Thymus (tissue), 14 donors: ENCODE measurements around the gene EPYC. TPM values are rescaled to one million over a fixed set of nuclear protein-coding genes. Genes with fewer than 3 reads are reported as not detected.

Source experiments
- DNase-seq, 9 donors: peaks; one replicate each; pipeline ENCODE4 v3.0.0-alpha.2; 2013; ENCODE audit warnings: low spot score in 9 of 9, low read depth in 6 of 9, missing footprints in 1 of 9
- H3K27ac ChIP-seq, 2 donors: one replicate each; pipeline ENCODE4 v1.5.1; 2013; ENCODE audit warnings: control low read depth in 1 of 2, low read depth in 1 of 2, low read length in 1 of 2, mild to moderate bottlenecking in 1 of 2, moderate library complexity in 1 of 2
- H3K27me3 ChIP-seq, 2 donors: one replicate each; pipeline ENCODE4 v1.5.1; 2013; ENCODE audit warnings: low read length in 1 of 2; ENCODE audit not compliant: control insufficient read depth in 2 of 2, insufficient read depth in 1 of 2
- H3K36me3 ChIP-seq, 2 donors: one replicate each; pipeline ENCODE4 v1.5.1; 2013; ENCODE audit warnings: low read length in 1 of 2, mild to moderate bottlenecking in 1 of 2, moderate library complexity in 1 of 2; ENCODE audit not compliant: control insufficient read depth in 2 of 2, insufficient read depth in 2 of 2
- H3K4me1 ChIP-seq, 2 donors: one replicate each; pipeline ENCODE4 v1.5.1; 2013; ENCODE audit warnings: low read length in 2 of 2; ENCODE audit not compliant: control insufficient read depth in 2 of 2, insufficient read depth in 2 of 2
- H3K4me3 ChIP-seq, 2 donors: one replicate each; pipeline ENCODE4 v1.5.1; 2013; ENCODE audit warnings: low read length in 2 of 2, control low read depth in 1 of 2, mild to moderate bottlenecking in 1 of 2
- H3K9me3 ChIP-seq, 2 donors: one replicate each; pipeline ENCODE4 v1.5.1; 2013; ENCODE audit warnings: low read length in 1 of 2, mild to moderate bottlenecking in 1 of 2; ENCODE audit not compliant: control insufficient read depth in 2 of 2, insufficient read depth in 1 of 2
- WGBS: extraction: QIAGEN DNeasy Blood & Tissue Kit; methylation state at CpG from one replicate; pipeline ENCODE4 v1.1.7; 2013; 5-methylcytosine and 5-hydroxymethylcytosine counted together
- long read RNA-seq, 10 donors: transcript quantifications; one replicate each; lab custom pipeline, GENCODE V29; 2026
- polyA plus RNA-seq: library from polyadenylated mRNA; stranded (reverse); fragments of 200-250 nt; gene quantifications from one replicate; pipeline ENCODE4 v1.2.3, GENCODE V29; 2013
- total RNA-seq: library from RNA; stranded (reverse); fragments of 120-200 nt; gene quantifications from one replicate; pipeline ENCODE4 v1.2.4, GENCODE V29; 2013
- donor health status: healthy.

The EPYC gene, protein sequence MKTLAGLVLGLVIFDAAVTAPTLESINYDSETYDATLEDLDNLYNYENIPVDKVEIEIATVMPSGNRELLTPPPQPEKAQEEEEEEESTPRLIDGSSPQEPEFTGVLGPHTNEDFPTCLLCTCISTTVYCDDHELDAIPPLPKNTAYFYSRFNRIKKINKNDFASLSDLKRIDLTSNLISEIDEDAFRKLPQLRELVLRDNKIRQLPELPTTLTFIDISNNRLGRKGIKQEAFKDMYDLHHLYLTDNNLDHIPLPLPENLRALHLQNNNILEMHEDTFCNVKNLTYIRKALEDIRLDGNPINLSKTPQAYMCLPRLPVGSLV
- total RNA-seq (0.14 TPM), polyA plus RNA-seq (0.25 TPM)
- long read RNA-seq, donor 1 = 0 reads
- long read RNA-seq, donor 2 = 0 reads
- long read RNA-seq, donor 3 = 0 reads
- long read RNA-seq, donor 4 = 0 reads
- long read RNA-seq, donor 5 = 0 reads
- long read RNA-seq, donor 6 = 0 reads
- long read RNA-seq, donor 7 = 0 reads
- long read RNA-seq, donor 8 = 0 reads
- long read RNA-seq, donor 9 = 0 reads
- long read RNA-seq, donor 10 = 0 reads

DNA sequence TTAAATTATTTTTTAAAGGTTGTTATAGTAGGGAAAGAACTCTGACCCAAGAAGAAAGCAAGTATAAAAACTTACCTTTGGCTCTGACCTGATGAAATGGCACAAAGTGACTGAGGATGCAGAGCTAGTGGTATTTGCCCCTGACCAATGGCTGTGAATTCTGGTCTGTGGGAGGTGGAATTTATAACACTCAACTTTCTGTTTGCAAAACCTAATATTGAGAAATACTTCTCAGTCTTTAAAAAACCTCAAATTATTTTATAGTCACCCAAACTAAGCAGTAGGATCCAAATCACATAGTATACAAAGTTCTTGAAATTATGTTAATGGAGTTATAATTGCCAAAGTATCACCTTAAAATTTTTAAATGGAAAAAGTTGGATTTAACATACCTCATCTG lies at the start of gene EPYC:
TSS of gene EPYC (minus strand) at position 101 of the 400 bp plus-strand sequence. CDS start 2,407 bp downstream, outside the sequence.
- no peak within 1 kb of the TSS for H3K4me3 ChIP-seq
- H3K27me3 ChIP-seq = no peaks in the 10 kb centered on the region
- H3K36me3 ChIP-seq = no peaks in the 10 kb centered on the region
- H3K4me1 ChIP-seq = no peaks in the 10 kb centered on the region
- no peak within 1 kb of the TSS for H3K27ac ChIP-seq
- no peaks in the 10 kb centered on the region for H3K9me3 ChIP-seq
- no peak for DNase-seq

DNA sequence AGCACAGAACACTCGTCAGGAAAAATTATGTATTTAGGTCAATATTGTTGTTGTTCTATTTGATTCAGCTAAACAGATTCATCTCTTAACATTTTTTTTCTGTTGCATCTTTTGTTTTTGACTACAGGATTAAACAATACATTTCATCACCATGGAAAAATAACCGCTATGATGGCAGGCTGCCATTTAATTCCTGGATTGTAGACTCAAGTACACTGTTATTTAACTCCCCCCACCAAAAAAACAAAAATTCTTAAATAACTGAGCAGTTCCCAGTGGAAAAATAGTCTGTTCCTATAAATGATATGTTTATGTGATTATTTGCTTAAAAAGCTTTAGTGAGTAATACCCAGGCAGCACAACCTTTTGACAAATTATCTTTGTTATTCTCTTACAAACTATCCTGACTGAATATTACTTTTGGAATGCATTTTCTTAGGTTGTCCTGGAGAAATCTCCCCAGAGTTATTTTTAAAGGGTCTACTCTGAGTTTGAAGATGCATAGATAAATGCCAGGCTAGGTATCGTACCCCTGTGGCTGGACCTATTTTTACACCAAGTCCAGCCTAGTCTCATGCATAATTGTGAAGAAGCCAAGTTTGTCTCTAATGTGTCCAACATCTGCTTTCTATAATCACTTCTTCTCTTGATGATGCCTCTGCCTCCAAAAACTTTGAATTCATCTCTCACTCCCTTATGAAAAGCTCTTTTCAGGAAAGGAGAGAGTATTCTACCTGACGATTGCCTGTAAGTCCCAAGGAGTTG lies 49.4 kb upstream of the EPYC start:
- no peaks in the 10 kb centered on the region for H3K9me3 ChIP-seq
- no peak overlapping the region for H3K4me3 ChIP-seq
- 97% methylated on average over 4 of the region's 4 CpGs for WGBS
- H3K27ac ChIP-seq = peak overlapping the region in 1 of 2 donors; percentile 46
- DNase-seq = no peak
- H3K36me3 ChIP-seq = no peaks in the 10 kb centered on the region
- H3K4me1 ChIP-seq = no peaks in the 10 kb centered on the region
- no peaks in the 10 kb centered on the region for H3K27me3 ChIP-seq

DNA sequence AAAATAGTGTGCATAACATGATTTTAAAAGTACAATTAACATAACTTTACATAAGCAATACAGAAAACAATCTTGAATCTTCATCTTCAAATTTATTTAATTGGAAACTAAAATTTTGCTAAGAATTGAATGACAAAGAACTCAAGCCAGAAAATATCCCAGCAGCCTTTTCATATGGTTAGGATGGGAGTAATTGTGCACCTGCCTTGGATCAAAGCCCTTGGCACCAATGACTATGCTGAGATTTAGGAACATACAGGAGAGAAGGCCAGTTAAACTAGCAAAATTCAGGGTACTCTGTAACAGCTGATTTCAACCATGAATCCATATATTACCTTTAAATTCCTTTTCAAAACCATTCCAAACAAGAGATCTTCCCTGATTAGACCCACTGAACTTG lies 47.3 kb upstream of the EPYC start:
- DNase-seq = no peak
- H3K27me3 ChIP-seq = no peaks in the 10 kb centered on the region
- no peaks in the 10 kb centered on the region for H3K9me3 ChIP-seq
- H3K4me1 ChIP-seq = no peaks in the 10 kb centered on the region
- H3K4me3 ChIP-seq = no peak overlapping the region
- no peaks in the 10 kb centered on the region for H3K36me3 ChIP-seq
- no peak overlapping the region for H3K27ac ChIP-seq

DNA sequence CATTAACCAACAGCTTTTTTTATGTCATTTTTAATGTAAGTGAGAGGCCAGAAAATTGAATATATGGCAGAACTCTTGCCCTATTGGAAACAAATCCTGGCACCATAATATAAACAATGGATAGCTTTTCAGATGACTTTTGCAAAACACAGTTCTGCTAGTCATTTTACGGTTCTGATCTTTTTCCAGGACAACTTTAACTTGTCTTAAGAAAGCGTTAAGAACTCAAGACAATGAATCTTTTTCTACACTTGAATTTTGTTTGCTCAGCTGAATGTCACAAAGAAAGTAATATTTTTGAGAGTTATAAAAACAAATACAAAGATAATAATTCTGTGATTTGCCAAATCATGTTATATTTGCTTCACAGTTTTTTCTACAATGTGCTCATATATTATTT lies 39.8 kb upstream of the EPYC start:
- Histone ChIP-seq H3K4me3 (no peak overlapping the region), H3K27ac (no peak overlapping the region), H3K27me3 (no peaks in the 10 kb centered on the region), H3K9me3 (no peaks in the 10 kb centered on the region), H3K36me3 (no peaks in the 10 kb centered on the region), H3K4me1 (no peaks in the 10 kb centered on the region)
- WGBS = 93% methylated on average over 2 of the region's 2 CpGs
- DNase-seq = no peak

DNA sequence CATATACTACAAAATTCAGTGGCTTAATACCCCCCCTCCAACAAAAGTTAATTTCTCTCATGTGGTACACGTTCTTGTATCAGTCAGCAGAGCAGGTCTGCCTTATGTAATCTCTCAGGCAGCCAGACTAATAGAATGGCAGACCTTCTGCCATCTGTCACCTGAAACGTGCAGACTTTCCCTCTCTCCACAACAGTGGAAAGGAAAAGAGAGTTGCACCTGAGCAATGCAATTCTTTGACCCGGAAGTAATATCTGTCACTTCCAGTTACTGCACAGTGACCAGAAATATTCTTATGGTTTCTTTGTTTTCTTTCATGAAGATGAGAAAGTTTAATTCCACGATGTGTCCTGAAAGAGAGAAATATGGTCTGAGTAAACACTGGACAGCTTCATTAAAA lies 38.6 kb upstream of the EPYC start:
- H3K27me3 ChIP-seq = no peaks in the 10 kb centered on the region
- no peaks in the 10 kb centered on the region for H3K4me1 ChIP-seq
- DNase-seq = no peak
- H3K27ac ChIP-seq = no peak overlapping the region
- H3K4me3 ChIP-seq = no peak overlapping the region
- no peaks in the 10 kb centered on the region for H3K36me3 ChIP-seq
- 92% methylated on average over 4 of the region's 4 CpGs for WGBS
- no peaks in the 10 kb centered on the region for H3K9me3 ChIP-seq

DNA sequence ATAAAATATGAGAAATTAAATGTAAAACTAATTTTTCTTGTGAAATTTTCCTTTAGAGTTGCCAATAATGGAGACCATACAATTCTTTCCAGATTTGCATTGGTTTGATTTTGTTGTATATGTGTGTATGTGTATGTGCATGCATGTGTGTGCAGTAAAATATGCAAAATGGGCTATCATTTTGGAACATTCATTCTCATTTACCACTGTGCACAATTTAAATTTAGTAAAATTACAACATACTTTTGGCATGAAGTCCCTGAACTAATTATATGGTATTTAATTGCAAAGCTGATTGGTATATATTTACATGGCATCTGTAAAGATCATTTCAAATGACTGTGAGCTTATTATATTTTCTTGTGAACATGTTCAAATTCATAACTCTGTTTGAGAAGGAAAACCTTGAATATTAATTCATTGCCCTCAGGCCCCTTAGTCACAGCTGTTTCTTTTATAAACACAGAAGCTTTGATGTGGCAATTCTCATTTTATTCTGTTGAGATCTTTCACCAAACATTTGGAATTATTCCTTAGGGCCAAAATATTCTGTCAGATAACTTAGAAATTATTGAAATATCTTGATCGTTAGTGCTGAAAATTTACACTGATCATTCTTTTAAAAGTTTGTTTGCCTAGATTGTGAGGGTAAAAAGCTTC lies 35.5 kb upstream of the EPYC start:
- no peak for DNase-seq

DNA sequence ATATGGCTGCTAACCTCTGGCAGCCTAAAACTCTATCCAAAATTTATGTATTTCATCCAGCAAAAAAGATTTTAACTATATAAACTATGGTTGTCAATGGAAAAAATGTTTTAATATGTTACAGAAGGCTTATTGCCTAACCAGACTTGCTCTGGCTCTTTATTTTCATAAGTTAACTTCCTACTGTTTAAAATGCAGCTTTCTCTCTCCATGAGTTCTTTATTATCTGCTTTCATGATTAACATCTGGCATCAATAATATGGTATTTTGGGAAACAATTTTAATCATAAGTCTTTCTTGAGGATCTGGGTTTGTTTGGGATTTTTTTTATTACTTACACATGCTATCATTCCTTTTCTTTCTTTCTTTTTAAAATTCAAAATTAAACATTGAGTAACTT lies 32.5 kb upstream of the EPYC start:
- DNase-seq = no peak
- Histone ChIP-seq H3K9me3 (no peaks in the 10 kb centered on the region), H3K36me3 (no peaks in the 10 kb centered on the region), H3K4me3 (no peak overlapping the region), H3K27me3 (no peaks in the 10 kb centered on the region), H3K4me1 (no peaks in the 10 kb centered on the region), H3K27ac (no peak overlapping the region)

More for the DNA sequence above, 35.5 kb upstream of the EPYC start:
- Histone ChIP-seq H3K4me3 (no peak overlapping the region), H3K27ac (no peak overlapping the region), H3K4me1 (no peaks in the 10 kb centered on the region), H3K9me3 (no peaks in the 10 kb centered on the region), H3K36me3 (no peaks in the 10 kb centered on the region), H3K27me3 (no peaks in the 10 kb centered on the region)
- 94% methylated on average over 1 of the region's 1 CpG for WGBS

DNA sequence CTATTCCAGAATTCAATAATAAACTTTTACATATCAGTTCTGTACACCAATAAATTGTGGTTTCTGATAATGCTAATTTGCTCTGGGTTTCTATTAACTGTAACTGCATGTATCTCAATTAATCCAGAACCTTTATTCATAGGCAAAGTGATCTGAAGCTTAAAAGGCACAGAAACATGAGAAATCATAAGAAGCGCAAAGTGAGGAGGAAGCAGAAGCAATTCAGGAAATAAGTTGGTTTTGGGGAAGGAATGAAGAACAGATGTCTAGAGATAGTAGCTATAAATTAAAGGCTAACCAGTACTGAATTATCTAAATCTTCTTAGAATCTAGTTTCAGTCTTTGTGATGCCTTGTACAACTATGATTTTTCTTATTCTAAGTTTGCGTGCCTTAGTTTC lies 28.5 kb upstream of the EPYC start:
- WGBS = 45% methylated on average over 2 of the region's 2 CpGs
- Histone ChIP-seq H3K9me3 (no peaks in the 10 kb centered on the region), H3K27me3 (no peaks in the 10 kb centered on the region), H3K36me3 (no peaks in the 10 kb centered on the region), H3K4me1 (no peaks in the 10 kb centered on the region), H3K4me3 (no peak overlapping the region), H3K27ac (no peak overlapping the region)
- DNase-seq = no peak
